H9 (cell line): ENCODE results near the gene UNC13C. TPM values are rescaled to one million over a fixed set of nuclear protein-coding genes. Genes with fewer than 3 reads are reported as not detected.

ENCODE experiments used
- DNase-seq: peaks from one replicate; pipeline ENCODE4 v3.0.0-alpha.2; 2017
- H2AFZ ChIP-seq: one replicate; pipeline ENCODE4 v1.6.1; 2013; ENCODE audit warnings: mild to moderate bottlenecking, low read length, control low read depth, moderate library complexity
- H2AK5ac ChIP-seq: 2 replicates; pipeline ENCODE4 v1.6.1; 2013; ENCODE audit warnings: low read length, control low read depth, mixed read lengths; ENCODE audit not compliant: insufficient read length
- H2BK120ac ChIP-seq: one replicate; pipeline ENCODE4 v1.6.1; 2013; ENCODE audit warnings: low read depth, mild to moderate bottlenecking, low read length, control low read depth, inconsistent platforms; ENCODE audit not compliant: poor library complexity, severe bottlenecking
- H2BK12ac ChIP-seq: 2 replicates; pipeline ENCODE4 v1.6.1; 2013; ENCODE audit warnings: low read length, control low read depth, mixed read lengths, low read depth; ENCODE audit not compliant: insufficient read length
- H2BK15ac ChIP-seq: 2 replicates; pipeline ENCODE4 v1.6.1; 2013; ENCODE audit warnings: low read depth, low read length, control low read depth
- H2BK20ac ChIP-seq: one replicate; pipeline ENCODE4 v1.6.1; 2013; ENCODE audit warnings: low read depth, mild to moderate bottlenecking, low read length, control low read depth, inconsistent platforms; ENCODE audit not compliant: poor library complexity, severe bottlenecking
- H2BK5ac ChIP-seq: 2 replicates; pipeline ENCODE4 v1.6.1; 2013; ENCODE audit warnings: low read length, control low read depth, mixed read lengths; ENCODE audit not compliant: insufficient read length
- H3K14ac ChIP-seq: 2 replicates; pipeline ENCODE4 v1.6.1; 2013; ENCODE audit warnings: low read length, control low read depth; ENCODE audit not compliant: insufficient read depth
- H3K18ac ChIP-seq: 2 replicates; pipeline ENCODE4 v1.6.1; 2013; ENCODE audit warnings: low read depth, mild to moderate bottlenecking, mixed read lengths, low read length, control low read depth; ENCODE audit not compliant: insufficient read length
- H3K23ac ChIP-seq: 2 replicates; pipeline ENCODE4 v1.6.1; 2013; ENCODE audit warnings: low read length, control low read depth, mixed read lengths, low read depth; ENCODE audit not compliant: insufficient read length
- H3K23me2 ChIP-seq: 2 replicates; pipeline ENCODE4 v1.6.1; 2013; ENCODE audit warnings: low read depth, mild to moderate bottlenecking, mixed read lengths, low read length, control low read depth; ENCODE audit not compliant: insufficient read length, poor library complexity, severe bottlenecking
- H3K27ac ChIP-seq: 2 replicates; pipeline ENCODE4 v1.5.1; 2013; ENCODE audit warnings: low read length, control low read depth, mixed read lengths, low read depth; ENCODE audit not compliant: insufficient read length
- H3K27me3 ChIP-seq: 2 replicates; pipeline ENCODE4 v1.6.1; 2013; ENCODE audit warnings: low read length, control low read depth, inconsistent platforms; ENCODE audit not compliant: insufficient read depth
- H3K4ac ChIP-seq: 2 replicates; pipeline ENCODE4 v1.6.1; 2013; ENCODE audit warnings: low read depth, mild to moderate bottlenecking, control low read depth, inconsistent platforms, low read length, moderate library complexity
- H3K4me1 ChIP-seq: 2 replicates; pipeline ENCODE4 v1.6.1; 2013; ENCODE audit warnings: low read length, control low read depth, inconsistent platforms; ENCODE audit not compliant: insufficient read depth
- H3K4me2 ChIP-seq: 2 replicates; pipeline ENCODE4 v1.6.1; 2013; ENCODE audit warnings: low read length, control low read depth, mixed read lengths; ENCODE audit not compliant: insufficient read length, insufficient read depth
- H3K56ac ChIP-seq: 2 replicates; pipeline ENCODE4 v1.6.1; 2013; ENCODE audit warnings: low read depth, mild to moderate bottlenecking, mixed read lengths, low read length, control low read depth; ENCODE audit not compliant: insufficient read length
- H3K79me1 ChIP-seq: 2 replicates; pipeline ENCODE4 v1.6.1; 2013; ENCODE audit warnings: low read depth, mild to moderate bottlenecking, moderate library complexity, low read length, control low read depth, inconsistent platforms; ENCODE audit not compliant: insufficient read depth, poor library complexity, severe bottlenecking
- H3K79me2 ChIP-seq: 2 replicates; pipeline ENCODE4 v1.6.1; 2013; ENCODE audit warnings: low read length, control low read depth, inconsistent platforms; ENCODE audit not compliant: insufficient read depth
- H3K9ac ChIP-seq: 2 replicates; pipeline ENCODE4 v1.6.1; 2013; ENCODE audit warnings: low read length, control low read depth, mixed read lengths; ENCODE audit not compliant: insufficient read length; ENCODE audit errors: extremely low read depth
- H3K9me3 ChIP-seq: one replicate; pipeline ENCODE4 v1.6.1; 2013; ENCODE audit warnings: low read depth, low read length, inconsistent platforms; ENCODE audit not compliant: control insufficient read depth
- H3T11ph ChIP-seq: one replicate; pipeline ENCODE4 v1.6.1; 2013; ENCODE audit warnings: mild to moderate bottlenecking, low read length, control low read depth, inconsistent platforms
- H4K20me1 ChIP-seq: one replicate; pipeline ENCODE4 v1.6.1; 2013; ENCODE audit not compliant: control insufficient read depth, insufficient read length, insufficient read depth
- H4K5ac ChIP-seq: 2 replicates; pipeline ENCODE4 v1.6.1; 2013; ENCODE audit warnings: low read depth, mild to moderate bottlenecking, mixed read lengths, low read length, control low read depth; ENCODE audit not compliant: insufficient read length
- H4K8ac ChIP-seq: replicated peaks from 2 replicates; pipeline ENCODE4 v1.6.1; 2013; ENCODE audit warnings: low read length, control low read depth, mixed read lengths, low read depth; ENCODE audit not compliant: insufficient read length
- H4K91ac ChIP-seq: 2 replicates; pipeline ENCODE4 v1.6.1; 2013; ENCODE audit warnings: low read depth, mild to moderate bottlenecking, moderate library complexity, mixed read lengths, low read length, control low read depth; ENCODE audit not compliant: insufficient read length
- H3K27ac Mint-ChIP-seq, 3 experiments: 2 replicates in 2 of 3; 3 replicates in 1 of 3; pipeline ENCODE4 v1.8.0; 2020 to 2021; ENCODE audit warnings: mixed read lengths in 3 of 3, mild to moderate bottlenecking in 1 of 3, moderate library complexity in 1 of 3
- H3K27me3 Mint-ChIP-seq: 2 replicates; pipeline ENCODE4 v1.8.0; 2021; ENCODE audit warnings: low read depth, mild to moderate bottlenecking, moderate library complexity, mixed read lengths
- H3K36me3 Mint-ChIP-seq, 3 experiments: 2 replicates in 2 of 3; 3 replicates in 1 of 3; pipeline ENCODE4 v1.8.0; 2020 to 2021; ENCODE audit warnings: low read depth in 3 of 3, mixed read lengths in 3 of 3; ENCODE audit not compliant: insufficient read depth in 1 of 3
- H3K4me1 Mint-ChIP-seq, 2 experiments: 2 replicates each; pipeline ENCODE4 v1.8.0; 2020; ENCODE audit warnings: mixed read lengths in 2 of 2
- H3K4me3 Mint-ChIP-seq, 2 experiments: 2 replicates in 1 of 2; 3 replicates in 1 of 2; pipeline ENCODE4 v1.8.0; 2020 to 2021; ENCODE audit warnings: mild to moderate bottlenecking in 2 of 2, mixed read lengths in 2 of 2, moderate library complexity in 1 of 2
- H3K9me3 Mint-ChIP-seq, 2 experiments: 2 replicates in 1 of 2; 3 replicates in 1 of 2; pipeline ENCODE4 v1.8.0; 2020; ENCODE audit warnings: mild to moderate bottlenecking in 2 of 2, mixed read lengths in 2 of 2, moderate library complexity in 1 of 2
- CTCF ChIP-seq: fragments of 200-600 bp; sonication (generic); conservative IDR thresholded peaks from 3 replicates; pipeline ENCODE4 v1.8.0; 2021; ENCODE audit warnings: antibody characterized with exemption, mild to moderate bottlenecking
- WGBS: extraction: QIAGEN DNeasy Blood & Tissue Kit; methylation state at CpG from one replicate; pipeline ENCODE4 v1.1.7; 2013; ENCODE audit warnings: missing lambda C conversion rate, low lambda C conversion rate, mixed read lengths; ENCODE audit not compliant: insufficient read length; ENCODE audit errors: extremely low coverage; 5-methylcytosine and 5-hydroxymethylcytosine counted together
- total RNA-seq: library from RNA; stranded (reverse); gene quantifications from 2 replicates; pipeline ENCODE4 v1.2.1, GENCODE V29; 2021

UNC13C gene
- total RNA-seq, 1 experiment from 2014 or later: 0.02 TPM

GRCh38 chr15:54660356-54660755 is 682.1 kb downstream of the UNC13C start:
- Histone ChIP-seq H3K79me2 (no peaks in the 10 kb centered on the region), H4K8ac (no peak overlapping the region), H3K23ac (no peak overlapping the region), H4K5ac (no peak overlapping the region), H3K4me1 (no peaks in the 10 kb centered on the region), H3K23me2 (no peaks in the 10 kb centered on the region), H3K4ac (no peak overlapping the region), H3K4me2 (no peak overlapping the region), H3K27me3 (no peaks in the 10 kb centered on the region), H3K14ac (no peak overlapping the region), H3K56ac (no peak overlapping the region), H2BK120ac (no peak overlapping the region), H2BK15ac (no peak overlapping the region), H3T11ph (no peak overlapping the region), H3K27ac (no peak overlapping the region), H2BK5ac (no peak overlapping the region), H4K20me1 (no peaks in the 10 kb centered on the region), H3K9ac (no peak overlapping the region), H3K9me3 (no peaks in the 10 kb centered on the region), H3K18ac (no peak overlapping the region), H2AK5ac (no peak overlapping the region), H2AFZ (no peak overlapping the region), H3K79me1 (no peaks in the 10 kb centered on the region), H2BK20ac (no peak overlapping the region), H2BK12ac (no peak overlapping the region), H4K91ac (no peak overlapping the region)
- H3K4me1 Mint-ChIP-seq: no peaks in the 10 kb centered on the region
- no peak for TF ChIP-seq CTCF
- no peaks in the 10 kb centered on the region; a peak in 1 of 5 replicates for H3K9me3 Mint-ChIP-seq
- H3K36me3 Mint-ChIP-seq: no peaks in the 10 kb centered on the region
- DNase-seq: no peak
- no peak overlapping the region for H3K4me3 Mint-ChIP-seq
- H3K27me3 Mint-ChIP-seq: peaks cover 4% of the 10 kb centered on the region; the same call in 1 of the 2 replicates
- no peak overlapping the region for H3K27ac Mint-ChIP-seq
- WGBS: no CpG with 5 or more reads among the region's 5 CpGs
